Mesothelial cell of epicardium (in vitro differentiated cells): Measurements from ENCODE around the gene ALDOB. TPM values are rescaled to one million over a fixed set of nuclear protein-coding genes. Genes with fewer than 3 reads are reported as not detected.

Source experiments
- DNase-seq, 2 experiments: peaks; one replicate each; pipeline ENCODE4 v3.0.0; 2021; ENCODE audit warnings: low spot score in 2 of 2; ENCODE audit not compliant: unreplicated experiment in 2 of 2
- H3K27ac Mint-ChIP-seq: 2 replicates; pipeline ENCODE4 v1.8.0; 2021; ENCODE audit warnings: mixed read lengths
- H3K27me3 Mint-ChIP-seq: 2 replicates; pipeline ENCODE4 v1.8.0; 2021; ENCODE audit warnings: low read depth, mixed read lengths
- H3K36me3 Mint-ChIP-seq: 2 replicates; pipeline ENCODE4 v1.8.0; 2021; ENCODE audit warnings: mixed read lengths
- H3K4me1 Mint-ChIP-seq: 2 replicates; pipeline ENCODE4 v1.8.0; 2021; ENCODE audit warnings: mixed read lengths
- H3K4me3 Mint-ChIP-seq: 2 replicates; pipeline ENCODE4 v1.8.0; 2021; ENCODE audit warnings: mild to moderate bottlenecking, moderate library complexity, mixed read lengths
- H3K9me3 Mint-ChIP-seq: 2 replicates; pipeline ENCODE4 v1.8.0; 2021; ENCODE audit warnings: mixed read lengths
- total RNA-seq: library from RNA; stranded (reverse); gene quantifications from 3 replicates; pipeline ENCODE4 v1.2.1, GENCODE V29; 2021
- TF ChIP-seq, protein P1 (sequence below): fragments of 200-600 bp; sonication (generic); IDR thresholded peaks from one replicate; pipeline ENCODE4 v1.5.0; 2021; ENCODE audit warnings: antibody characterized with exemption; ENCODE audit not compliant: unreplicated experiment

Gene ALDOB
- total RNA-seq, 1 donor from 2014 or later: not detected

DNA sequence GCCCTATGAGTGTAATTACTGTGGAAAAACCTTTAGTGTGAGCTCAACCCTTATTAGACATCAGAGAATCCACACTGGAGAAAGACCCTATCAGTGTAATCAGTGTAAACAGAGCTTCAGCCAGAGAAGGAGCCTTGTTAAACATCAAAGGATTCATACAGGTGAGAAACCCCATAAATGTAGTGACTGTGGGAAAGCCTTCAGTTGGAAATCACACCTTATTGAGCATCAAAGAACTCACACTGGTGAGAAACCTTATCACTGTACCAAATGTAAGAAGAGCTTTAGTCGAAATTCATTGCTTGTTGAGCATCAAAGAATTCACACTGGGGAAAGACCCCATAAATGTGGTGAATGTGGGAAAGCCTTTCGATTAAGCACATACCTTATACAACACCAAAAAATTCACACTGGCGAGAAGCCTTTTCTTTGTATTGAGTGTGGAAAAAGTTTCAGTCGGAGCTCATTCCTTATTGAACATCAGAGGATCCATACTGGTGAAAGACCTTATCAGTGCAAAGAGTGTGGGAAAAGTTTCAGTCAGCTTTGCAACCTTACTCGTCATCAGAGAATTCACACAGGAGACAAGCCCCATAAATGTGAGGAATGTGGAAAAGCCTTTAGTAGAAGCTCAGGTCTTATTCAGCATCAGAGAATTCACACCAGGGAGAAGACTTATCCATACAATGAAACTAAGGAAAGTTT, 27.0 kb downstream of the ALDOB start:
- H3K9me3 Mint-ChIP-seq: peaks cover 84% of the 10 kb centered on the region
- H3K4me1 Mint-ChIP-seq: no peaks in the 10 kb centered on the region
- H3K4me3 Mint-ChIP-seq: no peak overlapping the region
- peaks cover 85% of the 10 kb centered on the region for H3K36me3 Mint-ChIP-seq
- H3K27ac Mint-ChIP-seq: no peak overlapping the region
- DNase-seq: no peak
- TF ChIP-seq, protein P1, sequence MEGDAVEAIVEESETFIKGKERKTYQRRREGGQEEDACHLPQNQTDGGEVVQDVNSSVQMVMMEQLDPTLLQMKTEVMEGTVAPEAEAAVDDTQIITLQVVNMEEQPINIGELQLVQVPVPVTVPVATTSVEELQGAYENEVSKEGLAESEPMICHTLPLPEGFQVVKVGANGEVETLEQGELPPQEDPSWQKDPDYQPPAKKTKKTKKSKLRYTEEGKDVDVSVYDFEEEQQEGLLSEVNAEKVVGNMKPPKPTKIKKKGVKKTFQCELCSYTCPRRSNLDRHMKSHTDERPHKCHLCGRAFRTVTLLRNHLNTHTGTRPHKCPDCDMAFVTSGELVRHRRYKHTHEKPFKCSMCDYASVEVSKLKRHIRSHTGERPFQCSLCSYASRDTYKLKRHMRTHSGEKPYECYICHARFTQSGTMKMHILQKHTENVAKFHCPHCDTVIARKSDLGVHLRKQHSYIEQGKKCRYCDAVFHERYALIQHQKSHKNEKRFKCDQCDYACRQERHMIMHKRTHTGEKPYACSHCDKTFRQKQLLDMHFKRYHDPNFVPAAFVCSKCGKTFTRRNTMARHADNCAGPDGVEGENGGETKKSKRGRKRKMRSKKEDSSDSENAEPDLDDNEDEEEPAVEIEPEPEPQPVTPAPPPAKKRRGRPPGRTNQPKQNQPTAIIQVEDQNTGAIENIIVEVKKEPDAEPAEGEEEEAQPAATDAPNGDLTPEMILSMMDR: no peak
- H3K27me3 Mint-ChIP-seq: no peaks in the 10 kb centered on the region

DNA sequence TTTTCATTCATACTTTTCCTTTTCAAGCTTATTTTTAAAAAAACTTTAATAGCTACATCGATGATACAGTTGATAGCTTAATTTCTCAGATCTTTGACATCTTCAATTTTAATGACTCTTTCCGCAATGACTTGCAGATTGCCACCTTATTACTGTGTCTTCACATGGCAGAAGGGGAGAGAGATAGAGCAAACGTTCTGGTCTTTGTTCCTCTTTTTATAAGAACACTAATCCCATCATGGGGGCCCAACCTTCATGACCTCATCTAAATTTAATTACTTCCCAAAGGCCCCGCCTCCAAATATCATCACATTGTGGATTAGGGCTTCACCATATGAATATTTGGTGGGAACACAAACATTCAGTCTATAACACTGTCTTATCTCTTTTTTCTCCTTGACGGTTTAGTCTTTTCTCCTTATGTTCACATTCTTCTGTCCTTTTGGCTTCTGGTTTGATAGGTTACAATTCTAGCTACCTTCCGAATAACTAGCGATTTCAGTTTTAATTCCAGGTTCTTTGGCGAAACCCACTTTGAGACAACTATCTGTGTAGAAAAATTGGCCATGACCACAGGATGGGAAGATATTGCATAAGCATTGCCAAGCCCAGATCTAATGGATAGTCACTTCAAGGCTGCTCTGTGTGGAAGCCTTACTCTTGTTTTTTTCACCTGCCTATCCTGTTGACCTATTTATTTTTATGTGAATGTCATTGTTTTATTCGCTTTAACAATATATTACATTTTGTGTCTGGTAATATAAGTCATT, 31.9 kb downstream of the ALDOB start:
- H3K4me1 Mint-ChIP-seq: peaks cover 23% of the 10 kb centered on the region

DNA sequence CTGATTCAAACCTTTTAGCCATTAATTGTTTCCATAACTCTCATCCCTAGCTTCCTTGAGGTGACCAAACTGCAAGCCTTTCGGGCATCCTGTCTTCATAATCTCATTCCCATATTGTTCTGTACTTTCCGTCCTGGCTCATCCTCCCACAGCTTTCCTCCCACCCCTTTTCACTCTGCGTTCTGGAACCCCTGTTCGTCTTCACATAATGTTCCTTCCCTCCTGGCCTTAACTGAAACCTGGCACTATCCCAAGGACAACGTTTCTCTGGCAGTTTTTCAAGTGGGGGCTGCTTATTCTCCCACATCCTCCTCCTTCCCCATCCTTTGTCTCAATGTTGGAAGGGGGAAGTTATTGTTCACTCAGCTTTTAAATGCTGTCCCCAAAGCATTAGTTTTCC, 35.5 kb downstream of the ALDOB start:
- no peak for DNase-seq
- peak overlapping the region; percentile 16 for H3K27ac Mint-ChIP-seq
- H3K4me1 Mint-ChIP-seq: peaks cover 33% of the 10 kb centered on the region
- TF ChIP-seq, protein P1: no peak
- H3K36me3 Mint-ChIP-seq: peaks cover 67% of the 10 kb centered on the region
- peak overlapping the region; percentile 96 for H3K4me3 Mint-ChIP-seq
- H3K27me3 Mint-ChIP-seq: no peaks in the 10 kb centered on the region
- H3K9me3 Mint-ChIP-seq: peaks cover 50% of the 10 kb centered on the region

More for the DNA sequence above, 31.9 kb downstream of the ALDOB start:
- no peak for DNase-seq
- TF ChIP-seq, protein P1: no peak
- no peaks in the 10 kb centered on the region for H3K27me3 Mint-ChIP-seq
- peaks cover 82% of the 10 kb centered on the region for H3K36me3 Mint-ChIP-seq
- H3K27ac Mint-ChIP-seq: no peak overlapping the region
- no peak overlapping the region for H3K4me3 Mint-ChIP-seq
- peaks cover 75% of the 10 kb centered on the region for H3K9me3 Mint-ChIP-seq

DNA sequence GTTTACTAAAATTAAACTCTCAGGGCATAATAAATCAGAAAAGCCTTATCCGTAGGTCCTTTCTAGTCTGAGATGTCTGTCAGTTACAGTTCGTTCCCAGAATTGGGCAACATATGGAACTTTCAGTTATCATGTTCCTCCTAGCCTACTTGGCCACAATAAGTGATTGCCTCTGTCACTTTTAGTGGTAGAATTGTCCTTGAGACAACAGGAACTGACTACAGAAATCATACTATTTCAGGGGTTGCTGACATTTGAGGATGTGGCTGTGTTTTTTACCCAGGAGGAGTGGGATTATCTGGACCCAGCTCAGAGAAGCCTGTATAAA, 36.0 kb downstream of the ALDOB start:
- H3K4me1 Mint-ChIP-seq: peaks cover 33% of the 10 kb centered on the region
- peaks cover 50% of the 10 kb centered on the region for H3K9me3 Mint-ChIP-seq

DNA sequence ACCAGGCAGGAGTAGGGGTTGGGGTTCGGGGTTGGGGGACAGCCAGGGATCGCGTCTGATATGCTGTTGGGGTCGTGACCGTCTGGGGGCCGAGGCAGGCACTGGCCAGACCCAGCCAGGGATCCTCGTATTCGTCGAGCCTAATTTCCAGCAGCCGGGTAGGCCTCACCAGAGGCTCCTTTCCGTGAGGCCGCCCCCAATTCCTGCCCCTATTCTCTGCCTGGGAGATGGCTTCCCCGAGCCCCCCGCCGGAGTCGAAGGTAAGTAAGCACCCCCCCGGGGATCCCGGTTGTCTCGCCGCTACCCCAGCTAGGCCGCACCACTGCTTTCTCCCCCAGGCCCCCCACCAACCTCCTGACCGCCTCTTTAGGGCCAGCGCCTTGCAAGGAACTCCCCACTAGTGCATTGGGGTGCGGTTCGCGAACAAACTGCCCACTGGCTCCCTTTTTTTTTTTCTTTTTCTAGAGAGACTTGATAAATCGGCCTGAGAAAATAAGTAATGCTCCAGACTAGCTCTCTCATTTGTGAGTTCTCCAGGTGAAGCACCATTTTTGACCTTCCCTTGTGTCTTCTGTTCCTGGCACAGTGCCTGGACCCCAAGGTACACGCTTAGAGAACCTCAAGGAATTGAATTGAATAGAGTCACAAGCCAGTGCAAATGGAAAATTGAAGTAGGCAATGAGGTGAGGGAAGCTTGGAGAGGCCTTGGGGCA, 36.5 kb downstream of the ALDOB start:
- Mint-ChIP-seq H3K9me3 (peaks cover 50% of the 10 kb centered on the region), H3K4me3 (peak overlapping the region; percentile 96), H3K4me1 (peaks cover 33% of the 10 kb centered on the region), H3K27ac (peak overlapping the region; percentile 99), H3K36me3 (peaks cover 67% of the 10 kb centered on the region), H3K27me3 (no peaks in the 10 kb centered on the region)
- DNase-seq: peak; percentile 35 to 60
- TF ChIP-seq, protein P1: no peak

More for the DNA sequence above, 36.0 kb downstream of the ALDOB start:
- peak overlapping the region; percentile 99 for H3K27ac Mint-ChIP-seq
- TF ChIP-seq, protein P1: no peak
- H3K36me3 Mint-ChIP-seq: peaks cover 67% of the 10 kb centered on the region
- peak overlapping the region; percentile 96 for H3K4me3 Mint-ChIP-seq
- H3K27me3 Mint-ChIP-seq: no peaks in the 10 kb centered on the region
- no peak for DNase-seq
